Left lung (tissue), 10 donors: ENCODE results near the gene CCDC180. TPM values are rescaled to one million over a fixed set of nuclear protein-coding genes. Genes with fewer than 3 reads are reported as not detected.

ENCODE experiments used
- ATAC-seq: fragments of 200-7000 bp; cut with Tn5 transposase; one replicate; pipeline ENCODE4 v1.9.1; 2020; ENCODE audit warnings: moderate library complexity
- DNase-seq, 4 donors: peaks; one replicate each; pipeline ENCODE4 v3.0.0-alpha.2; 2013 to 2020
- H3K27ac ChIP-seq, 2 donors: fragments of 200-600 bp; sonication (generic) in 1 of 2; one replicate each; pipeline versions ENCODE4 v1.5.0 to v1.8.0; 2020 to 2021
- H3K27me3 ChIP-seq, 2 donors: fragments of 200-600 bp; sonication (generic) in 1 of 2; one replicate each; pipeline versions ENCODE4 v1.5.0 to v1.8.0; 2020 to 2021
- H3K36me3 ChIP-seq, 2 donors: fragments of 200-600 bp; sonication (generic) in 1 of 2; one replicate each; pipeline versions ENCODE4 v1.5.0 to v1.8.0; 2020 to 2021
- H3K4me1 ChIP-seq, 2 donors: fragments of 200-600 bp; one replicate each; pipeline ENCODE4 v1.8.0; 2021
- H3K4me3 ChIP-seq, 2 donors: fragments of 200-600 bp; sonication (generic) in 1 of 2; one replicate each; pipeline versions ENCODE4 v1.5.0 to v1.8.0; 2020 to 2021; ENCODE audit warnings: mild to moderate bottlenecking in 1 of 2
- H3K9me3 ChIP-seq, 2 donors: fragments of 200-600 bp; sonication (generic) in 1 of 2; one replicate each; pipeline versions ENCODE4 v1.5.0 to v1.8.0; 2020 to 2021
- CTCF ChIP-seq, 2 donors: fragments of 200-600 bp; sonication (generic) in 1 of 2; IDR thresholded peaks; one replicate each; pipeline versions ENCODE4 v1.5.0 to v1.8.0; 2021; ENCODE audit warnings: antibody characterized with exemption in 2 of 2
- intact Hi-C, 2 donors: fragments of 100-400 bp; cut with DNase I; formaldehyde crosslinking; loops; one replicate each; pipeline versions ENCODE4 v1.11.2 to v1.14.2; 2022
- polyA plus RNA-seq, 6 donors: library from polyadenylated mRNA; unstranded; fragments of 120-200 nt; gene quantifications; one replicate each; pipeline ENCODE4 v1.2.1, GENCODE V29; 2013; ENCODE audit not compliant: insufficient read length in 6 of 6
- total RNA-seq, 2 donors: library from RNA; stranded (reverse); fragmentation: NEBNext Ultra II Directional; extraction: Animal tissue kit (Norgen Biotek cat#: 25700); gene quantifications; one replicate each; pipeline ENCODE4 v1.2.1, GENCODE V29; 2021
- donor health status: DM: no; HTN: yes; CAD: no.
- donor health status: DM: no; HTN: no; CAD: no.

The CCDC180 gene
- total and polyA plus RNA-seq, 8 donors, result 2.7 to 29.9 (median 25.2) TPM

- no peaks in the 10 kb centered on the region for H3K27me3 ChIP-seq
- intact Hi-C loops, result no loop called here
- H3K4me1 ChIP-seq, result no peaks in the 10 kb centered on the region
- no peak for ATAC-seq
- H3K27ac ChIP-seq, result no peak overlapping the region
- no peak for DNase-seq
- no peaks in the 10 kb centered on the region for H3K9me3 ChIP-seq
- no peak overlapping the region for H3K4me3 ChIP-seq
- no peak for TF ChIP-seq CTCF (IDR thresholded peaks at IDR 0.05)
- peaks cover 0 to 46% of the 10 kb centered on the region in 2 donors for H3K36me3 ChIP-seq
Observed at GRCh38 chr9:97277953-97278352, 29.5 kb upstream of the CCDC180 start.

GRCh38 chr9:97280755-97281330, 26.6 kb upstream of the CCDC180 start:
- DNase-seq (no peak), ATAC-seq (no peak)
- no peak overlapping the region for H3K27ac ChIP-seq
- TF ChIP-seq CTCF (IDR thresholded peaks at IDR 0.05), result no peak
- H3K9me3 ChIP-seq, result peaks cover 0 to 3% of the 10 kb centered on the region in 2 donors
- no peak overlapping the region for H3K4me3 ChIP-seq
- H3K36me3 ChIP-seq, result peaks cover 0 to 58% of the 10 kb centered on the region in 2 donors
- no peaks in the 10 kb centered on the region for H3K4me1 ChIP-seq
- intact Hi-C loops, result no loop called here
- H3K27me3 ChIP-seq, result no peaks in the 10 kb centered on the region

- ATAC-seq (no peak), DNase-seq (no peak)
- intact Hi-C loops, result no loop called here
- Histone ChIP-seq H3K27ac (no peak overlapping the region), H3K9me3 (peaks cover 0 to 6% of the 10 kb centered on the region in 2 donors), H3K4me3 (no peak overlapping the region), H3K36me3 (peaks cover 0 to 46% of the 10 kb centered on the region in 2 donors), H3K4me1 (no peaks in the 10 kb centered on the region), H3K27me3 (no peaks in the 10 kb centered on the region)
- TF ChIP-seq CTCF (IDR thresholded peaks at IDR 0.05), result no peak
Observed at GRCh38 chr9:97283768-97284167, 23.7 kb upstream of the CCDC180 start.

GRCh38 chr9:97284798-97285197, 22.7 kb upstream of the CCDC180 start:
- no peak overlapping the region for H3K4me3 ChIP-seq
- intact Hi-C loops, result no loop called here
- peaks cover 0 to 6% of the 10 kb centered on the region in 2 donors for H3K9me3 ChIP-seq
- no peaks in the 10 kb centered on the region for H3K4me1 ChIP-seq
- no peaks in the 10 kb centered on the region for H3K27me3 ChIP-seq
- ATAC-seq (no peak), DNase-seq (no peak)
- H3K27ac ChIP-seq, result no peak overlapping the region
- no peak for TF ChIP-seq CTCF (IDR thresholded peaks at IDR 0.05)
- H3K36me3 ChIP-seq, result peaks cover 0 to 45% of the 10 kb centered on the region in 2 donors

- no peak for DNase-seq
- Histone ChIP-seq H3K9me3 (peaks cover 0 to 1% of the 10 kb centered on the region in 2 donors), H3K36me3 (peaks cover 0 to 31% of the 10 kb centered on the region in 2 donors)
Observed at GRCh38 chr9:97292200-97292599, 15.3 kb upstream of the CCDC180 start.

More at GRCh38 chr9:97292200-97292599, 15.3 kb upstream of the CCDC180 start:
- no peak for ATAC-seq
- H3K27me3 ChIP-seq, result no peaks in the 10 kb centered on the region
- intact Hi-C loops, result no loop called here
- TF ChIP-seq CTCF (IDR thresholded peaks at IDR 0.05), result no peak
- H3K27ac ChIP-seq, result peak overlapping the region in 1 of 2 donors; percentile 53
- peaks cover 0 to 14% of the 10 kb centered on the region in 2 donors for H3K4me1 ChIP-seq
- no peak overlapping the region for H3K4me3 ChIP-seq
